ENCODE measurements around the gene LONP1.

Gene LONP1

GRCh38 chr19:5667751-5668271, 52.1 kb downstream of the LONP1 start:
- intact Hi-C loops (cut with DNase I): no loop called here
- no peak for DNase-seq

GRCh38 chr19:5666921-5667610, 52.9 kb downstream of the LONP1 start:
- no peak for DNase-seq
- intact Hi-C loops (cut with DNase I): no loop called here

GRCh38 chr19:5665781-5666513, 54.0 kb downstream of the LONP1 start:
- DNase-seq: peak in 1 of 42 donors; percentile 1
- intact Hi-C loops (cut with DNase I): no loop called here

DNA sequence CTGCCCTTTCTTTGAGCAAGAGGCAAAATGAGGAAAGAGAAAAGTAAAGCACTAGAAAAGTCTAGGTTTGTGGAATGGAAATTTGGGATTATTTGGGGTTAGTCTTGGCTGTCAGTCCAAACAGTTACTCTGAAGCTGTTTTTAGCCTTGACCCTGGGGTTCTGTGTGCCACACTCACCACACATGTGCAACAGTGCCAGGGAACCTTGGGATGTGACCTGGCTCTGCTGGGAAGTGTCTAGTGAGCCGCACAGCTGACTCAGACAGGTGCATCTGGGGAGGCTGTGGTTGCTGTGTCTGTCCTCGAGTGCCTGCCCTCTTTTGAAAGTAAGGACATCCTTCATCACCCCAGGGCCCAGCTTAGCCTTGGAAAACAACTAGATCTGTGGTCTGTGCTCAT, 55.4 kb downstream of the LONP1 start:
- DNase-seq: no peak
- intact Hi-C loops (cut with DNase I): no loop called here

GRCh38 chr19:5663904-5664303, 56.0 kb downstream of the LONP1 start:
- DNase-seq: peak in 1 of 42 donors; percentile 32
- intact Hi-C loops (cut with DNase I): no loop called here

GRCh38 chr19:5661483-5661882, 58.5 kb downstream of the LONP1 start:
- intact Hi-C loops (cut with DNase I): no loop called here
- peak in 1 of 42 donors; percentile 13 for DNase-seq

- intact Hi-C loops (cut with DNase I): no loop called here
- peak in 1 of 42 donors; percentile 23 for DNase-seq
Observed at GRCh38 chr19:5655412-5655811, 64.5 kb downstream of the LONP1 start.

DNA sequence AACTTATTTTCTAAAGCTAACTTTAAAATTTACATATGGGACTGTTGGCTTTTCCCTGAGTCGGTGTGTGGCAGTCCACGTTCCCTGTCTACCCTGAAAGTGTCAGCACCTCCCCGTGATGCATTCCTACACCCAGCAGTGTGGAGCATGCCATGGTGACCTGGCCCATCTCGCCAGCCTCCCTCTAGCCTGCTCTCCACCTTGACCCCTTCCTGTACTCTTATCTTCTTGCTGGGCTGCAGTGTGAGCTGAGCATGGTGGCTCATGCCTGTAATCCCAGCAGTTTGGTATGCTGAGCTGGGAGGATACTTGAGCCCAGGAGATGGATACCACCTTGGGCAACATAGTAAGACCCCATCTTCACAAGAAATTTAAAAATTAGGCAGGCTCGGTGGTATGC, 65.0 kb downstream of the LONP1 start:
- DNase-seq: peak in 1 of 42 donors; percentile 7
- intact Hi-C loops (cut with DNase I): no loop called here

GRCh38 chr19:5652261-5652660, 67.7 kb downstream of the LONP1 start:
- intact Hi-C loops (cut with DNase I): no loop called here
- peak in 1 of 42 donors; percentile 26 for DNase-seq

DNA sequence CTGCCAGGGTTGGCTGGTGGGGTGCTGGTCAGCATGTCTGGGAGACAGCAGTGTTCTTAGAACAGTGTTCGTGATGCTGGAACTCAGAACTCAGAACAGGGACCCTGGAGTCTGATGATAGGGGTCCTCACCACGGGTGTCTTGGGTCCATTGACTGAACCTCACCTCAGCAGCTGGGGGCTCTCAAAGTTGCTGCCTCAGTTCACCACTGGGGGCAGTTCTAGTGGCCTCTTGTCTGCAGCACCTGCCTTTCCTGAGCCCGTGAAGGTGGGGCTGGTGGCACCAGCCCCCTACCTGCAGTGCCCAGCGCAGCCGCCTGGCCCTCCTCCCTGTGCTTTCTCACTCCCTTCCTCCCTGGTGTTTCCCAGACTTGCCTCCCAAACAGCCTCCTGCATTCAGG, 68.6 kb downstream of the LONP1 start:
- intact Hi-C loops (cut with DNase I): no loop called here

GRCh38 chr19:5648464-5648863, 71.5 kb downstream of the LONP1 start:
- intact Hi-C loops (cut with DNase I): no loop called here
- no peak for DNase-seq

More for the DNA sequence above, 68.6 kb downstream of the LONP1 start:
- peak in 1 of 42 donors; percentile 5 for DNase-seq

GRCh38 chr19:5646703-5647102, 73.2 kb downstream of the LONP1 start:
- DNase-seq: no peak

DNA sequence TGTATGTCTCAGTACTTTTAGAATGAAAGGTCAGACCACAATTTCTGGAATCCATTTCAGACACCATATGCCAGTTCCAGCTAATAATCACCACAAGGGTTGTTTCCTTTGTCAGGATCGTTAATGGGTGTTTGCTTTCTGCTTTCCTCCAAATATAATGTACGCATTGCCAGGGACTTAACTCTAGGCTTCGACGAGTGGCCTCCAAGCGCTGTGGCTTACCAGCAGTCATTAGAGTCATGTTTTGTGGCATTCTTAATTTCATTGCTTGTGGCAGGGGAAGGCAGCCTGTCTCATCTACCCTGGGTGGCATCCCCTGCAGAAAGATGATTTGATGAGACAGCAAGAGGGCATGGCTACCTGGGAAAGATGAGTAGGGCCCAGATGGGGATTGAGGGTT, 74.5 kb downstream of the LONP1 start:
- intact Hi-C loops (cut with DNase I): no loop called here
- no peak for DNase-seq

More at GRCh38 chr19:5646703-5647102, 73.2 kb downstream of the LONP1 start:
- intact Hi-C loops (cut with DNase I): no loop called here

DNA sequence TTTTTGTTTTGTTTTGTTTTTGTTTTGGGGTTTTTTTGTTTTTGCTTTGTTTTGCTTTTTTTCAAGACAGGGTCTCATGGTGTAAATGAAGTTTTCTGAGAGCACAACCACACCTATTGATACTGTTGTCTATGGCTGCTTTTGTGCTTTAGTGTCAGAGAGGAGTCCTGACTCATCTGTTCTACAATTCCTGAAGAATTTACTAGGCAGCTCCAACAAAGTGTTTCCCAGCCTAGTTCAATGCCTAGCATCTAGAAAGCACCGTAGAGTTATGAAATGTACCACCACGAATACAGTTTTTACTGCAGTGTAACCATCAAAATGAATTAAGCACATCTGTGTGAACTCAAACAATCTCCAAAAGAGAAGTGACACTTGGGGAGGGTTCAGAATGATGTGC, 75.9 kb downstream of the LONP1 start:
- no peak for DNase-seq
- intact Hi-C loops (cut with DNase I): no loop called here

- no peak for DNase-seq
Observed at GRCh38 chr19:5643060-5643459, 76.9 kb downstream of the LONP1 start.

GRCh38 chr19:5642204-5642603, 77.7 kb downstream of the LONP1 start:
- intact Hi-C loops (cut with DNase I): no loop called here
- DNase-seq: no peak

More at GRCh38 chr19:5643060-5643459, 76.9 kb downstream of the LONP1 start:
- intact Hi-C loops (cut with DNase I): no loop called here
